IMR-90 (cell line): ENCODE data around the gene C11orf65. TPM values are rescaled to one million over a fixed set of nuclear protein-coding genes. Genes with fewer than 3 reads are reported as not detected.

Experiments
- ATAC-seq: fragments of 200-7000 bp; cut with Tn5 transposase; 2 replicates; pipeline ENCODE4 v1.9.1; 2020; ENCODE audit warnings: low read depth, mild to moderate bottlenecking, moderate library complexity
- BruUV-seq: library from RNA; stranded (reverse); fragments of 400-500 nt; replicated peaks from 2 replicates; lab custom pipeline; 2021; lab: Mats Ljungman, UMichigan
- CTCF ChIA-PET: fragments of 300-600 bp; formaldehyde crosslinking; extraction: SDS; loops from one replicate; lab custom pipeline; 2021; ENCODE audit warnings: antibody characterized with exemption; lab: Yijun Ruan, JAX
- POLR2A ChIA-PET: fragments of 300-600 bp; sonication (Branson Sonifier 250); formaldehyde crosslinking; loops from one replicate; lab custom pipeline; 2022; ENCODE audit warnings: antibody characterized with exemption; ENCODE audit not compliant: unreplicated experiment; lab: Charles Lee
- DNase-seq: peaks from one replicate; pipeline ENCODE4 v3.0.0; 2013
- H2AFZ ChIP-seq: replicated peaks from 2 replicates; pipeline ENCODE3; 2013; ENCODE audit warnings: low read length, mild to moderate bottlenecking; ENCODE audit not compliant: poor library complexity
- H2AK5ac ChIP-seq: 2 replicates; pipeline ENCODE4 v1.6.1; 2013; ENCODE audit warnings: low read depth, low read length, inconsistent platforms
- H2AK9ac ChIP-seq: replicated peaks from 2 replicates; pipeline ENCODE3; 2013; ENCODE audit warnings: mild to moderate bottlenecking, low read depth, low read length, moderate library complexity; ENCODE audit not compliant: poor library complexity
- H2BK120ac ChIP-seq: 2 replicates; pipeline ENCODE4 v1.6.1; 2013; ENCODE audit warnings: low read depth, low read length, inconsistent platforms
- H2BK15ac ChIP-seq: 3 replicates; pipeline ENCODE4 v1.6.1; 2013; ENCODE audit warnings: low read depth, low read length, inconsistent platforms
- H2BK20ac ChIP-seq: 2 replicates; pipeline ENCODE4 v1.6.1; 2013; ENCODE audit warnings: low read depth, mild to moderate bottlenecking, inconsistent platforms, low read length, moderate library complexity
- H2BK5ac ChIP-seq: 2 replicates; pipeline ENCODE4 v1.6.1; 2013; ENCODE audit warnings: mild to moderate bottlenecking, low read depth, low read length, inconsistent platforms; ENCODE audit not compliant: poor library complexity, severe bottlenecking
- H3K14ac ChIP-seq: replicated peaks from 2 replicates; pipeline ENCODE4 v1.6.1; 2013; ENCODE audit warnings: low read depth, low read length, inconsistent platforms
- H3K18ac ChIP-seq: 2 replicates; pipeline ENCODE4 v1.6.1; 2013; ENCODE audit warnings: low read depth, low read length, control low read depth
- H3K23ac ChIP-seq: 2 replicates; pipeline ENCODE4 v1.6.1; 2013; ENCODE audit warnings: low read depth, low read length, inconsistent platforms
- H3K27ac ChIP-seq: 2 replicates; pipeline ENCODE4 v1.5.1; 2013; ENCODE audit warnings: mild to moderate bottlenecking, control low read depth, low read length; ENCODE audit not compliant: insufficient read depth
- H3K27me3 ChIP-seq: 2 replicates; pipeline ENCODE4 v1.6.1; 2013; ENCODE audit warnings: low read length; ENCODE audit not compliant: control insufficient read depth, insufficient read depth
- H3K36me3 ChIP-seq: 2 replicates; pipeline ENCODE4 v1.6.1; 2013; ENCODE audit warnings: low read length, mixed read lengths; ENCODE audit not compliant: control insufficient read depth, insufficient read depth
- H3K4ac ChIP-seq: 2 replicates; pipeline ENCODE4 v1.6.1; 2013; ENCODE audit warnings: low read depth, low read length, inconsistent platforms
- H3K4me1 ChIP-seq: 2 replicates; pipeline ENCODE4 v1.6.1; 2013; ENCODE audit warnings: low read length, mixed read lengths; ENCODE audit not compliant: control insufficient read depth, insufficient read depth
- H3K4me2 ChIP-seq: 2 replicates; pipeline ENCODE4 v1.6.1; 2013; ENCODE audit warnings: low read depth, mild to moderate bottlenecking, control low read depth, low read length, moderate library complexity
- H3K4me3 ChIP-seq: 2 replicates; pipeline ENCODE4 v1.5.1; 2013; ENCODE audit warnings: low read depth, mild to moderate bottlenecking, control low read depth, low read length, moderate library complexity; ENCODE audit not compliant: insufficient read depth
- H3K56ac ChIP-seq: 2 replicates; pipeline ENCODE4 v1.6.1; 2013; ENCODE audit warnings: low read length, inconsistent platforms; ENCODE audit not compliant: insufficient read depth; ENCODE audit errors: extremely low read depth
- H3K79me1 ChIP-seq, 2 experiments: 2 replicates each; pipeline ENCODE4 v1.6.1; 2013; ENCODE audit warnings: low read length in 2 of 2, inconsistent platforms in 1 of 2, low read depth in 1 of 2
- H3K9ac ChIP-seq: 2 replicates; pipeline ENCODE4 v1.6.1; 2013; ENCODE audit warnings: low read depth, low read length, control low read depth
- H3K9me1 ChIP-seq: 2 replicates; pipeline ENCODE4 v1.6.1; 2013; ENCODE audit warnings: low read length, inconsistent platforms; ENCODE audit not compliant: insufficient read depth
- H3K9me3 ChIP-seq: 2 replicates; pipeline ENCODE4 v1.6.1; 2013; ENCODE audit warnings: low read length; ENCODE audit not compliant: control insufficient read depth, insufficient read depth
- H4K20me1 ChIP-seq: 2 replicates; pipeline ENCODE4 v1.6.1; 2013; ENCODE audit warnings: low read length, inconsistent platforms; ENCODE audit not compliant: insufficient read depth
- H4K5ac ChIP-seq: 2 replicates; pipeline ENCODE4 v1.6.1; 2013; ENCODE audit warnings: mild to moderate bottlenecking, low read depth, low read length, control low read depth
- H4K8ac ChIP-seq, 2 experiments: 2 replicates each; pipeline ENCODE4 v1.6.1; 2013; ENCODE audit warnings: low read depth in 2 of 2, low read length in 2 of 2, control low read depth in 1 of 2, inconsistent platforms in 1 of 2
- H4K91ac ChIP-seq: 2 replicates; pipeline ENCODE4 v1.6.1; 2013; ENCODE audit warnings: low read depth, low read length, inconsistent platforms; ENCODE audit not compliant: insufficient read depth
- BHLHE40 ChIP-seq: fragments of 150-350 bp; IDR thresholded peaks from 2 replicates; pipeline ENCODE4 v1.6.1; 2016; ENCODE audit warnings: mild to moderate bottlenecking, low read depth, low read length
- CEBPB ChIP-seq: IDR thresholded peaks from 2 replicates; pipeline ENCODE4 v1.6.1; 2012; ENCODE audit warnings: low read depth, low read length, improper control_type of control experiment
- CHD1 ChIP-seq: IDR thresholded peaks from 2 replicates; pipeline ENCODE4 v1.6.1; 2012; ENCODE audit warnings: low read depth, low read length, improper control_type of control experiment
- CTCF ChIP-seq: conservative IDR thresholded peaks from 2 replicates; pipeline ENCODE4 v1.5.1; 2012; ENCODE audit warnings: mild to moderate bottlenecking, low read depth, low read length, improper control_type of control experiment
- ELK1 ChIP-seq: fragments of 150-350 bp; IDR thresholded peaks from 2 replicates; pipeline ENCODE4 v1.6.1; 2016; ENCODE audit warnings: low read depth, mild to moderate bottlenecking, low read length, moderate library complexity, borderline replicate concordance
- MAFK ChIP-seq: IDR thresholded peaks from 2 replicates; pipeline ENCODE4 v1.6.1; 2012; ENCODE audit warnings: low read depth, low read length, improper control_type of control experiment
- MAZ ChIP-seq: IDR thresholded peaks from 2 replicates; pipeline ENCODE4 v1.6.1; 2012; ENCODE audit warnings: low read depth, mild to moderate bottlenecking, low read length, improper control_type of control experiment, moderate library complexity, borderline replicate concordance
- MXI1 ChIP-seq: IDR thresholded peaks from 2 replicates; pipeline ENCODE4 v1.6.1; 2012; ENCODE audit warnings: low read depth, mild to moderate bottlenecking, low read length, moderate library complexity, borderline replicate concordance
- POLR2A ChIP-seq: IDR thresholded peaks from 2 replicates; pipeline ENCODE4 v1.6.1; 2012; ENCODE audit warnings: mild to moderate bottlenecking, low read depth, low read length
- RAD21 ChIP-seq: IDR thresholded peaks from 2 replicates; pipeline ENCODE4 v1.6.1; 2012; ENCODE audit warnings: low read length, improper control_type of control experiment
- RCOR1 ChIP-seq: IDR thresholded peaks from 2 replicates; pipeline ENCODE4 v1.6.1; 2012; ENCODE audit warnings: mild to moderate bottlenecking, low read length, improper control_type of control experiment; ENCODE audit not compliant: insufficient replicate concordance
- SMC3 ChIP-seq: fragments of 150-350 bp; IDR thresholded peaks from 2 replicates; pipeline ENCODE4 v1.6.1; 2016; ENCODE audit warnings: low read depth, mild to moderate bottlenecking, antibody characterized with exemption, low read length, moderate library complexity
- WGBS, 2 experiments: methylation state at CpG; one replicate each; pipeline versions ENCODE4 v1.1.5 to v1.1.7; 2013; ENCODE audit warnings: missing lambda C conversion rate in 2 of 2; ENCODE audit not compliant: insufficient read length in 1 of 2; ENCODE audit errors: extremely low coverage in 2 of 2; 5-methylcytosine and 5-hydroxymethylcytosine counted together
- dilution Hi-C: fragments of 300-500 bp; cut with HindIII; formaldehyde crosslinking; loops from one replicate; pipeline ENCODE4 v1.14.3; 2018; ENCODE audit warnings: low sequenced_read_pairs; ENCODE audit not compliant: unreplicated experiment
- in situ Hi-C: fragments of 300-500 bp; cut with MboI; formaldehyde crosslinking; loops from 3 replicates; pipeline ENCODE4 v1.14.3; 2019; ENCODE audit warnings: low sequenced_read_pairs, inconsistent platforms, mixed read lengths
- intact Hi-C: fragments of 100-400 bp; cut with micrococcal nuclease; formaldehyde crosslinking; loops from 2 replicates; pipeline ENCODE4 v1.10.0; 2022
- polyA plus RNA-seq, 3 experiments: library from polyadenylated mRNA; depleted of rRNA; stranded (reverse); fragments of >200 nt; gene quantifications; 2 replicates each; pipeline ENCODE4 v1.2.3, GENCODE V29; 2012; ENCODE audit warnings: low replicate concordance in 1 of 3
- total RNA-seq: library from RNA; depleted of rRNA; stranded (reverse); fragments of >200 nt; gene quantifications from 2 replicates; pipeline ENCODE4 v1.2.3, GENCODE V29; 2012

The C11orf65 gene
- total and polyA plus RNA-seq, 2 of the 4 experiments (the other 2 are of a cell fraction): 0.12 to 0.18 TPM

- CTCF ChIA-PET: interaction anchor here (0.6 kb wide), 2 partner anchors 88 to 368 kb away, joined by 3 to 4 read pairs; no protein-coding TSS in a partner anchor
These were observed 19.0 kb upstream of the C11orf65 start for GRCh38 chr11:108486331-108486730.

More at GRCh38 chr11:108486331-108486730, 19.0 kb upstream of the C11orf65 start:
- H4K91ac ChIP-seq: no peak overlapping the region
- H4K20me1 ChIP-seq: no peaks in the 10 kb centered on the region
- no CpG with 5 or more reads among the region's 3 CpGs for WGBS, 2 experiments
- H2BK15ac ChIP-seq: no peak overlapping the region
- H3K23ac ChIP-seq: no peak overlapping the region
- no peak overlapping the region for H2AFZ ChIP-seq
- no peaks in the 10 kb centered on the region; the same call in 1 of the 2 replicates for H3K9me1 ChIP-seq
- H4K8ac ChIP-seq: no peak overlapping the region
- H3K9ac ChIP-seq: no peak overlapping the region
- no peaks in the 10 kb centered on the region for H3K27me3 ChIP-seq
- no peak overlapping the region for H3K27ac ChIP-seq
- H2BK20ac ChIP-seq: no peak overlapping the region
- no peak overlapping the region for H3K18ac ChIP-seq
- no peak overlapping the region for H3K14ac ChIP-seq
- H3K4ac ChIP-seq: no peak overlapping the region
- no peak overlapping the region for H2BK120ac ChIP-seq
- H3K56ac ChIP-seq: no peak overlapping the region
- H3K36me3 ChIP-seq: peaks cover 28% of the 10 kb centered on the region
- intact Hi-C loops: no loop called here
- no TSS peak for BruUV-seq
- no peak for ATAC-seq
- no peak overlapping the region for H2AK9ac ChIP-seq
- H3K9me3 ChIP-seq: no peaks in the 10 kb centered on the region
- no peak overlapping the region for H3K4me3 ChIP-seq
- in situ Hi-C loops: no loop called here
- dilution Hi-C loops: no loop called here
- H4K5ac ChIP-seq: no peak overlapping the region
- H3K4me2 ChIP-seq: no peak overlapping the region
- no peak overlapping the region for H2AK5ac ChIP-seq
- no peak overlapping the region for H2BK5ac ChIP-seq
- DNase-seq: no peak
- peaks cover 9 to 11% of the 10 kb centered on the region in 2 experiments; a peak in 3 of 4 replicates for H3K79me1 ChIP-seq
- TF ChIP-seq RAD21 (no peak), CTCF (no peak), BHLHE40 (no peak), RCOR1 (no peak), ELK1 (no peak), MAFK (no peak), SMC3 (no peak), POLR2A (no peak), CHD1 (no peak), CEBPB (no peak), MXI1 (no peak), MAZ (no peak)
- POLR2A ChIA-PET: no interaction called here
- no peaks in the 10 kb centered on the region; the same call in 1 of the 2 replicates for H3K4me1 ChIP-seq
